SK-N-MC (cell line): ENCODE measurements around the gene RHBG.

Source experiments
- EZH2 ChIP-seq: fragments of 200-600 bp; sonication (generic); IDR thresholded peaks from one replicate; pipeline ENCODE4 v1.6.1; 2017; ENCODE audit warnings: antibody characterized with exemption
- FOXP2 ChIP-seq: optimal IDR thresholded peaks from 2 replicates; pipeline ENCODE3; 2011; ENCODE audit warnings: mild to moderate bottlenecking, moderate library complexity; ENCODE audit not compliant: insufficient read depth; ENCODE audit errors: extremely low read length, control extremely low read depth
- POLR2AphosphoS5 ChIP-seq: IDR thresholded peaks from 2 replicates; pipeline ENCODE4 v1.6.1; 2012; ENCODE audit warnings: mild to moderate bottlenecking, low read depth, low read length, borderline replicate concordance

DNA sequence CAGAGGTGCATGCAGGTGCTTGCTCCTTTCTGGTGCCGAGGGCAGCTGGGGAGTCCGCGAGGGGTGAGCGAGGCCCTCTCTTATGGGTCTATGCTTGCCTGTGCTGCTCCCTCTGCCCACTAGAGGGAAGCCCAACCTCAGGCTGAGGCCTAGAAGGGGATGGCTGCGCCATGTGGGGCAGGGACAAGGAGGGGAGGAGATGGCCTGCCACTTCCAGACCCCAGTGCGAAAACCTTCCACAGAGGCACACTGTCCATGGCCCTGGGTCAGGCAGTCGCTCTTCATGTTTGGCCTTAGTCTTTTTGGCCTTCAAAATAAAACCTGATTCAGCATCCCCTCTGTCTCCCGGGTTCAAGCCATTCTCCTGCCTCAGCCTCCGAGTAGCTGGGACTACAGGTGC, 14.0 kb downstream of the RHBG start:
- TF ChIP-seq EZH2: no peak
- no peak for TF ChIP-seq POLR2AphosphoS5
- no peak for TF ChIP-seq FOXP2
